ENCODE data around the gene METAP1.
"Not testable (repeated sequence)": the region's sequence is repeated elsewhere in the genome, so short reads cannot be mapped to it uniquely, and the experiment has no call there.

Gene METAP1

GRCh38 chr4:98995183-98996055 lies at the start of gene METAP1:
Gene METAP1 (plus strand): TSS chr4:98995721. CDS start chr4:98995754, 33 bp downstream.
- peak; percentile 92 for DNase-seq (ENCODE audit: low read depth)

GRCh38 chr4:98946359-98946758 lies 49.2 kb upstream of the METAP1 start:
- DNase-seq (ENCODE audit: low read depth): no peak

DNA sequence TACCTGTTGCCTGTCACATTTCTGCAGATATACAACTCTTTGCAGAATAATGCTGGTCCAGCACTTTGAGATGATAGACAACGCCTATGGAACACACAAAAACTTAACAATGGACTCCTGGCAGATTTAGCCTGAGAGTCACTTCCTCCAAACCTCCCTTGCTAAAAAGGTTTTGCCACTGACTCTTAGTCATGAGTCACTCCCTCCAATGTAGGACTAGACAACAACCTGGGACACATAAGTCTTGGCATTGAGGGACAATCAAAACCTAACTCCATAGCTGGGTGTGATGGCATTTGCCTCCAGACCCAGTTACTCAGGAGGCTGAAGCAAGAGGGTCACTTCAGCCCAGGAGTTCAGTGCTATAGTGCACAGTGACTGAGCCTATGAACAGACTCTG lies 44.6 kb upstream of the METAP1 start:
- no peak for DNase-seq (ENCODE audit: low read depth)

DNA sequence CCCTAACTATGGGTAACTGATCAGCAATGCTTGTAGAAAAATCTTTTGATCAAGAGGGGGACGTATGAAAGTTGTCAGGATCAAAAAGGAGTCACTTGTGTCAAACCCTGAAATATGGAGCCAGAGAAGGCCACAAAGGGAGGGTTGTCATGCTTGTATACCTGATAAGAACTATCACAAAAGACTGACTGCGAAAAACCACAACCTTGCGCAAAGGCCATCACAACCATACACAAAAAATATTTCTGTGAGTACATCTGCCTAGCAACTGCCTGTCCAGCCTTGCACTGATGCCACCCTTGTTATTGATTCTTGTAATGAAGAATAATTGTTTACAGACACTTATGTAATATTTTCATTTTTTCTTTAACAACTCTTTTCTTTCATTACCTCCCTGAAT lies 43.8 kb upstream of the METAP1 start:
- DNase-seq (ENCODE audit: low read depth): no peak

DNA sequence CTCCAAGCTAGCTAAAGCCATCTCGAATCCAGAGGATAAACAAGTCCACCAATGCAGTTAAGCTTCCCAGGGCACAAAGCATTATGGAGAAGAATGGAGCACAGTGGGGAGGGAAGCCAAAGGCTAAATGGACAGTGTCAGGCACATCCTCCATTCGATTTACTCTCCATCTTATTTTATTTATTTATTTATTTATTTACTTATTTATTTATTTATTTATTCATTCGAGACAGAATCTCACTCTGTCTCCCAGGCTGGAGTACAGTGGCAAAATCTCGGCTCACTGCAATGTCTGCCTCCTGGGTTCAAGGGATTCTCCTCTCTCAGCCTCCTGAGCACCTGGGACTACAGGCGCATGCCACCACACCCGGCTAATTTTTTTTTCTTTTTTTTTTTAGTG lies 40.3 kb upstream of the METAP1 start:
- DNase-seq (ENCODE audit: low read depth): no peak

DNA sequence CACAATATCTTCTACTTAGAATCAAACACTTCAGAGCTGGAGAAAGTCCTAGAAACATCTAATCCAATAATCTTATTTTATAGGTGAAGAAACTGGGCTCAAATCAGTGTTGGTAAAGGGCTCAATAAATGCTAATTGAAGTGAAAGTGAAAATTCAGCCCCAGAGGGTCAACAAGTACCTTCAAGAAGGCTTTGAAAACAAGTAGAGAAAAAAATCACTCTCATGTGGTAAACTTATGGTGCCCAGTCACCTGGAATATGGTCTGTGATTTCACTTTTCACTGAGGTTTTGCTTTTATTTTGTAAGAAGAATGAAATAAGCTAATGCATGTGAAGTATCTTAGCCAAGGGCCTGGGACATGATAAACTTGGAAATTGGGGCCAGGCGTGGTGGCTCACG lies 37.5 kb upstream of the METAP1 start:
- no peak for DNase-seq (ENCODE audit: low read depth)

GRCh38 chr4:98959411-98959810 lies 36.1 kb upstream of the METAP1 start:
- no peak for DNase-seq (ENCODE audit: low read depth)

DNA sequence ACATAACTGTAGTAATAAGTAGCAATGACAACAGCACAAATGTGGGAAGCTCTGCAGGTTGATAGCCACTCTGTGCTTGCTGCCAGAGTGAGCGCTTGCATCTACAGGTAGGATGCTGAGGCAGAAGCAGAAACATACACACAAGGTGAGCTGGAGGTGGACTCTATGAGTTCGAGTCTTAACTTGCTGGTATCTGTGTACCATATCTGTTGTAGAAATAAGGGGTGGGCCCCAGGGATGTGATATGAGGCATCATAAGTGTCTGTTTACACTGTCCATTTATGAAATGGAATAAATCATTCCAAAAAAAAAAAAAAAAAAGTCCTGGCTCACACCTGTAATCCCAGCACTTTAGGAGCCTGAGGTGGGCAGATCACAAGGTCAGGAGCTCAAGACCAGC lies 33.8 kb upstream of the METAP1 start:
- DNase-seq (ENCODE audit: low read depth): no peak

DNA sequence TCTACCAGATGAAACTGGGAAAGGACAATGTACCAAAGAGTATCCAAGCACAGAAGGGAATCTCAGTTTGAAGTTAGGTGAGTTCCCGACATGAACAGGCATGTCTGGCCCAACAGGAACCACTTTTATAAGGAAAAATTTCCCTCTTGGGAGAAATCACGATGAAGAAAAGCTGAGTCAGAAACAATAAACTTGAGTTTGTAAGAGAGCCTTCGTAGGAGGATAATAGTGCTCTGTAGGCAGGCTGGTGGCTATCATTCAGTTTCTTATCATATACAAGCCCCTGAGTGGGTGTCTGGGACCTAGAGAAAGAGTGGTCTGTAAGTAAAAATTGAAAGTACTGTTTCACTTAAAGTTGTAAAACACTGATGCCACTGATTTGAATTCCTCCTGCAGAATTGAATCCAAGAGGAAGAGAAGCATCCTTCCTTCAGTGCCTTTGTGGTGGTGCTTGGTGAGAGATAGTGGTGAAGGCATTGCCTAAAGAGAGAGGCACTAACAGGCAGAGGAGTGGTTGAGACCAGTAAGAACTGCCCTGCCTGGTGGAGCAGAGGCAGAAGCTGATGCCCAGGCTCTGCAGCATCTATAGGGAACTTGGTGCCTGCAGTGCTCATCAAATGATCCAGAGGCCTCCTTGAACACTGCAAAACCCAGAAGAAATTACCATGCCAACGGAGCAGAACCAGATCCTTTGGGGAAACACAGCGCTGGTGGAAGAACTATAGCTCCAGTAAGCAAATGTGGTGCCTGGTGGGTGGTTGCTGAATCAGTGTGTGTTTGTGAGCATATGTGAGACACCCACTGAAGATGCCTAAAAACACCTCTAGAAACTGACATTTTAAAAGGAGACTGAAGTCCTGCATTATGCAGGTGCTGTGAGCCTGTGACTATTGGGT lies 31.7 kb upstream of the METAP1 start:
- DNase-seq (ENCODE audit: low read depth): no peak

DNA sequence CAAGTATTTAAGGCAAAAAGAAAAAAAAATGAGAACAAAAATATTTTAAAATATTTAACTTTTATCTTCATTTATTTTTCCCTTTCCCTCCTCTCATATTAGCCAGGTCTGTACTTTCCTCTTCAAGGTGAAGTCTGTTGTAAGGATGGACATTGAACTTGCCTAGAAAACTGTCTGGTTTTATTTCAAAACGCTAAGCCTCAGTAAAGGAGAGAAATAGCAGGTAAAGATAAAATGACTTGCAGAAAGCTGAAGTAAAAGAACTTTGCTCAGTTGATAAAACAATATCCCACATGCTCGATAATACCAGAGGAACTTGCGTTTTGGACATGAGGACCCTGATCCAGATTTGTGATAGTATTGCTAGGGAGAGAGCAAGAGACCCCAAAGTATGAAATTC lies 28.6 kb upstream of the METAP1 start:
- DNase-seq (ENCODE audit: low read depth): no peak

DNA sequence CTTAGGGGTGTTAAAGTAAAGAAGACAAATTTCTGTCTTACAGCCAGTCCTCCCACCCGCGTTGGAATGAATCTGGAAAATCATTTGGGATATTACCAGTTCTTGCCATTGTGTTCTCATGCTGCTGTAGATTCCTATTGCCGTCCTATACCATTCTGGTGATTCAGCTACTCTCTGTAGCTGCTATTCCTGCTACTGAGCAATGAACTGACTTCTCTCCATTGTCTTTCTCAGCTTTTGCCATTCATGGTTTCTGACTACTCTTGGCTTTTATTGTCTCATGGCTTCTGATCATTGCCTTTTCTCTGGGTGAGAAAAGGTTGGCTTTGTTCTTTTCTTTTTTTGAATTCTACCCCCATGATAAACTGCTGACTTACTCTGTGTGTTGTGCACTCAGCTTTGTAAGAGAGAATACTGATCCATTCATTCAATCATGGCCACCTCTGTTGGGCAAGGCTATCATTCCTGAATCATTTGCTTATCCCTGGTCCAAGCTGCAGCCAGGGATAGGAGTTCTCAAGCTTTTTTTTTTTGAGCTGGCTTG lies 27.7 kb upstream of the METAP1 start:
- no peak for DNase-seq (ENCODE audit: low read depth)

DNA sequence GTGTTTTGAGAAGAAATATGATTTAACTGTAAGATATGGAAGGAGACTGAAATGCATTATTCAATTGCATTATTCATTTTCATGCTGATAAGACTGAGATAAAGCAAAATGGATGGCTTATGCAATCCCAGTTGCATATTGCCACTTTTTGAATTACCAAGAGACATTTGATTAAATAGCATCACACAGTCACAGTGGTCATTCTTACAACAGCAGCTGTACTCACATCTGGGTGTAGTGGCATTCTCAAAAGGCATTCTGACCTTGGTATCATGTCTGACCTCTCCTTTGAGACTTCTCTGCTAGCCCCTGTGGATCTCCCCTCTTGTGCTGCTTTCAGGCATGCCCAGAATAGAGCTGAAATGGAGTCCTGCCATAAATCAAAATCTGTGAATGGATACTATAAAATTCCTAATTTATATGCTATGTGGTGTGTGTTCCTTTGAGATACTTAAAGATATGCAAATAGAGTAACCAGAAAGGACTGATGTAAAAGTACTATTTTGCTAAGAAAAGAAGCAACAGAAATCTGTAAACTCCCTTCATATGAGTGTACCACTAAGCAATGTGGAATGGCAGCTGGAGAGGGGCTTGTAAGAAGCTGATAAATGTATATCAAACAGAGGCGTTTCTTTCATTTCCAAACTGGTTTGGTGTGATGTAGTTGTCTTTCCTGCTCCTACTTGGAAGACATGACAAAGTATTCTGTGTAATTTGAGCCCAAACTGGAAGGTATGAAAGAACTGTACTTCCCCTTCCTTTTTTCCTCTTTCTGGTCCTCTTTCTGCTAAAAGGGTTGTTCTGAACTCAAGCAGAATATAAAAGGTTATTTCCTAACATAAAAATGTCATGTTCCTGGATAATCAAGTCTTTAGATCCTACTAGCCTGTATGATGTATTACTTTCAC lies 25.4 kb upstream of the METAP1 start:
- DNase-seq (ENCODE audit: low read depth): no peak

GRCh38 chr4:98976716-98977115 lies 18.8 kb upstream of the METAP1 start:
- DNase-seq (ENCODE audit: low read depth): no peak

GRCh38 chr4:98977557-98977956 lies 18.0 kb upstream of the METAP1 start:
- no peak for DNase-seq (ENCODE audit: low read depth)

DNA sequence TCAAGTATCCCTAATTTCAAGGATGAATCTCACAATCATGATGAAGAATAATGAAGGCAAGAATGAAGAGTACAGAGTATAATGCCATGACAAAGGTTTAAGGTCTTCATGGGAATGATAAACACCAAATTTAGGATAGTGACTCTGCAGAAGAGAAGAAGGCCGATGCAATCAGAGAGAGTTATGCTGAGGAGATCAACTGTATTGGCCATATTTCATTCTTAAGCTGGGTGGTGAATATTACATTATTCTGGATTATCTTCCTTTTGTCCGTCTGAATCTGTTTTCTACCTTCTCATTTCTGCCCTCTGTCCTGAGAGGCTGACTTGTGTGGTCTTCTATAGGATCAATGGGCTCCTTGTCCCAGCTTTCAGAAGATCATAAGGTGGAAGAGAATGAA lies 7.8 kb upstream of the METAP1 start:
- no peak for DNase-seq (ENCODE audit: low read depth)

- not testable (repeated sequence) for DNase-seq (ENCODE audit: low read depth)
Measured at GRCh38 chr4:98992835-98993234, 2.7 kb upstream of the METAP1 start.

DNA sequence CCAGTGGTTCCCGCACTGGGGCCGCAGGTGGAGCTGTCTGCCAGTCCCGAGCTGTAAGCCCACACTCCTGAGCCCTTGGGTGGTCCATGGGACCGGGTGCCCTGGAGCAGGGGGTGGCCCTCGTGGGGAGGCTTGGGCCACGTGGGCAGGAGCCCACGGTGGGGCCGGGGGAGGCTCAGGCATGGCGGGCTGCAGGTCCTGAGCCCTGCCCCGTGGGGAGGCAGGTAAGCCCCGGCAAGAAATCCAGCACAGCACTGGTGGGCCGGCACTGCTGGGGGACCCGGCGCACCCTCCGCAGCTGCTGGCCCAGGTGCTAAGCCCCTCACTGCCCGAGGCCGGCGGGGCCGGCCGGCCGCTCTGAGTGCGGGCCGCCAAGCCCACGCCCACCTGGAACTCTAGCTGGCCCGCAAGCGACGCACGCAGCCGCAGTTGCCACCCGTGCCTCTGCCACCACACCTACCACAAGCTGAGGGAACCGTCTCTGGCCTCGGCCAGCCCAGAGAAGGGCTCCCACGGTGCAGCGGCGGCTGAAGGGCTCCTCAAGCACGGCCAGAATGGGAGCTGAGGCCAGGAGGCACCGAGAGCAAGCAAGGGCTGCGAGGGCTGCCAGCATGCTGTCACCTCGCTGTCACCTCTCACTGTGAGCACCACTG lies 2.0 kb upstream of the METAP1 start:
- no peak for DNase-seq (ENCODE audit: low read depth)

GRCh38 chr4:98994474-98995182 lies 893 bp upstream of the METAP1 start:
- DNase-seq (ENCODE audit: low read depth): no peak

- no peak for DNase-seq (ENCODE audit: low read depth)
Measured at GRCh38 chr4:98996056-98996764, 689 bp downstream of the METAP1 start.

DNA sequence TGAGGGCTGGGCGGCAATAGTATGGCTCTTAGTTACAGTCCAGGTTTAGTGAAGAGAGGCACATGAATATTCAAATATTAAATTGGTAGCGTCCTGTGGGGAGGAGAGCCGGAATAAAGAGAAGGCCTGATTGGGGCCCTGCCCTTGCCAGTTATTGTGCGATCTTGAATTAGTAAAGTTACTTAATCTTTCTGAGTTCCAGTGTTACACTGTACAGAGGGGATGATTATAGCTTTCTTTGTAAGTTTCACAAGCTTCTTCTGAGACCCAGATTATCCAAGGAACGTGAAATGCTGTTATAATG lies 1.2 kb downstream of the METAP1 start:
- no peak for DNase-seq (ENCODE audit: low read depth)

Measured in stimulated activated CD8-positive, alpha-beta memory T cell treated with anti-CD3 and anti-CD28 coated beads, Interleukin-4, amount 100 ng/mL, for 24 hours (primary cell).